Astrocyte of the hippocampus (primary cell): ENCODE measurements around the gene ARAF.

ENCODE experiments used
- DNase-seq: peaks from one replicate; pipeline ENCODE4 v3.0.0; 2011; ENCODE audit warnings: low read depth, low spot score

Gene ARAF

GRCh38 chrX:47620303-47620685 lies 59.3 kb downstream of the ARAF start:
- DNase-seq = no peak
